Panc1 (cell line): ENCODE results near the gene USP10. TPM values are rescaled to one million over a fixed set of nuclear protein-coding genes. Genes with fewer than 3 reads are reported as not detected.

Experiments
- ATAC-seq: fragments of 200-7000 bp; cut with Tn5 transposase; 2 replicates; pipeline ENCODE4 v1.9.1; 2020; ENCODE audit warnings: mild to moderate bottlenecking, moderate library complexity
- BruUV-seq: library from RNA; stranded (reverse); fragments of 400-500 nt; replicated peaks from 2 replicates; lab custom pipeline; 2021; lab: Mats Ljungman, UMichigan
- CTCF ChIA-PET: fragments of 300-600 bp; sonication (Branson Sonifier 250); formaldehyde crosslinking; loops from one replicate; lab custom pipeline; 2022; ENCODE audit warnings: antibody characterized with exemption; lab: Charles Lee
- POLR2A ChIA-PET: fragments of 300-600 bp; sonication (Branson Sonifier 250); formaldehyde crosslinking; loops from one replicate; lab custom pipeline; 2022; ENCODE audit warnings: antibody characterized with exemption; lab: Charles Lee
- DNase-seq: peaks from one replicate; pipeline ENCODE4 v3.0.0-alpha.2; 2010; ENCODE audit warnings: low read depth, low spot score
- H3K27ac ChIP-seq: 2 replicates; pipeline ENCODE4 v1.5.1; 2011; ENCODE audit warnings: mild to moderate bottlenecking, low read length, inconsistent platforms
- H3K27me3 ChIP-seq: fragments of 200-500 bp; sonication (Bioruptor generic); 2 replicates; pipeline ENCODE4 v1.6.0; 2014; ENCODE audit warnings: low read length, inconsistent platforms; ENCODE audit not compliant: control insufficient read depth, insufficient read depth
- H3K36me3 ChIP-seq: fragments of 200-500 bp; sonication (Bioruptor generic); 2 replicates; pipeline ENCODE4 v1.5.1; 2014; ENCODE audit warnings: inconsistent platforms, mild to moderate bottlenecking, low read length, moderate library complexity; ENCODE audit not compliant: control insufficient read depth, insufficient read depth
- H3K4me1 ChIP-seq: 2 replicates; pipeline ENCODE4 v1.5.1; 2011; ENCODE audit warnings: inconsistent platforms, mild to moderate bottlenecking, low read length, moderate library complexity; ENCODE audit not compliant: control insufficient read depth, insufficient read depth
- H3K4me3 ChIP-seq, 2 experiments: 2 replicates each; pipeline ENCODE4 v1.5.1; 2011 to 2012; ENCODE audit warnings: low read depth in 2 of 2, low read length in 2 of 2, mild to moderate bottlenecking in 2 of 2, inconsistent platforms in 1 of 2, moderate library complexity in 1 of 2
- H3K9me3 ChIP-seq: fragments of 200-500 bp; sonication (Bioruptor generic); 2 replicates; pipeline ENCODE4 v1.5.1; 2014; ENCODE audit warnings: low read depth, mild to moderate bottlenecking, inconsistent platforms, low read length, moderate library complexity; ENCODE audit not compliant: control insufficient read depth, insufficient read depth
- POLR2AphosphoS5 ChIP-seq: IDR thresholded peaks from 2 replicates; pipeline ENCODE4 v1.6.1; 2012; ENCODE audit warnings: mild to moderate bottlenecking, low read depth, low read length, moderate library complexity
- SIN3A ChIP-seq: IDR thresholded peaks from 2 replicates; pipeline ENCODE4 v1.6.1; 2012; ENCODE audit warnings: low read depth, mild to moderate bottlenecking, low read length, moderate library complexity, borderline replicate concordance; ENCODE audit not compliant: insufficient read depth
- TCF7L2 ChIP-seq: IDR thresholded peaks from 2 replicates; pipeline ENCODE4 v1.6.1; 2011; ENCODE audit warnings: mild to moderate bottlenecking, low read depth, low read length, inconsistent platforms
- in situ Hi-C: cut with HindIII; loops from 2 replicates; pipeline ENCODE4 v1.10.0; 2016; ENCODE audit warnings: low sequenced_read_pairs, low pct_unique_long_range_greater_than_20kb
- intact Hi-C: fragments of 100-400 bp; cut with micrococcal nuclease; formaldehyde crosslinking; loops from one replicate; pipeline ENCODE4 v1.10.0; 2022; ENCODE audit not compliant: unreplicated experiment
- total RNA-seq: library from RNA; stranded (reverse); gene quantifications from one replicate; pipeline ENCODE4 v1.2.1, GENCODE V29; 2021; ENCODE audit not compliant: unreplicated experiment
- TF ChIP-seq, protein P1 (sequence below), 2 experiments: IDR thresholded peaks; 2 replicates each; pipeline ENCODE4 v1.6.1; 2011 to 2012; ENCODE audit warnings: low read depth in 2 of 2, control low read depth in 1 of 2, low read length in 1 of 2, mild to moderate bottlenecking in 1 of 2, moderate library complexity in 1 of 2; ENCODE audit not compliant: insufficient read depth in 1 of 2
- TF ChIP-seq, protein P2 (sequence below): fragments of 450-650 bp; IDR thresholded peaks from 2 replicates; pipeline ENCODE4 v1.5.1; 2017; ENCODE audit warnings: mild to moderate bottlenecking

USP10 gene
- total RNA-seq, 1 experiment from 2014 or later = 77.4 TPM

DNA sequence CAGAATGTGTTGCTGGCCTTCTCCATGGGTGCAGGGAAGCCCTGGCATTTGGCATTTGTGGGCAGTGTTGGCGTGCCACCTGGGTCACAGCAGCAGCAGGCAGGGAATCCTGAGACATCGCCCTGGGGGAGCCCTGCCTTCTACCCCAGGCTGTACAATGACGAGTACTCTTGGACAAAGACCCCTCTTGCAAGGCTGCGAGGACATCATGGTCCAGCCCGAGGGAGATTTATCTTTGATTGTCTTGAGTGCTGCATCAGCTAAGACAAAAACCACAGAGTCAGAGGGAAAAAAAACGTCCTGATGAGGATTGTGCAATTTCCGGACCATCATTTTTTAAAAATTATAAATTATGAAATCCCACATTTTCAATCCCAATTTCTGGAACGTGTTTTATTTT, 123.7 kb downstream of the USP10 start:
- POLR2A ChIA-PET = no interaction called here
- CTCF ChIA-PET = no interaction called here
- peaks cover 11% of the 10 kb centered on the region for H3K4me1 ChIP-seq

DNA sequence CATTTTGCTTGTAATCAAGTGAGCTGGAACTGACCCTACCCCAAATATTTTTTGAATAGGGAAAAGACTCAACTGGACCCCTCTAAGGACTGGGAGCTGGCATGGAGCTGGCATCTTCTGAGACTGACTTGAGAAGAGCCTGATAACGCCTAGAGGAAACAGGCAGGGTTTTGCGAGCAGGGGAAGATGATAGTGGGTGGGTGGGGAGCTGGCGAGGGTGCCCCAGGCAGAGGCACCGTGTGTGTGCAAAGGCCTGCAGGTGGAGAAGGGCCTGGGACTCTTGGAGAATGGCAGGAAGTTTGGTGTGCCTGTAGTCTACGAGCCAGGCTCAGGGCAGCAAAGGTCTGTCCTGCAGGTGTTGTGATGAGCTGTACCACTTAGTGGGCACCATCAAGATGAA, 124.1 kb downstream of the USP10 start:
- H3K36me3 ChIP-seq = no peaks in the 10 kb centered on the region
- no peaks in the 10 kb centered on the region for H3K9me3 ChIP-seq
- no peaks in the 10 kb centered on the region for H3K27me3 ChIP-seq
- peaks cover 11% of the 10 kb centered on the region for H3K4me1 ChIP-seq
- in situ Hi-C loops (no loop called here), intact Hi-C loops (no loop called here)
- no peak overlapping the region for H3K27ac ChIP-seq
- TF ChIP-seq POLR2AphosphoS5 (no peak), TCF7L2 (no peak), SIN3A (no peak)
- TF ChIP-seq, protein P1, sequence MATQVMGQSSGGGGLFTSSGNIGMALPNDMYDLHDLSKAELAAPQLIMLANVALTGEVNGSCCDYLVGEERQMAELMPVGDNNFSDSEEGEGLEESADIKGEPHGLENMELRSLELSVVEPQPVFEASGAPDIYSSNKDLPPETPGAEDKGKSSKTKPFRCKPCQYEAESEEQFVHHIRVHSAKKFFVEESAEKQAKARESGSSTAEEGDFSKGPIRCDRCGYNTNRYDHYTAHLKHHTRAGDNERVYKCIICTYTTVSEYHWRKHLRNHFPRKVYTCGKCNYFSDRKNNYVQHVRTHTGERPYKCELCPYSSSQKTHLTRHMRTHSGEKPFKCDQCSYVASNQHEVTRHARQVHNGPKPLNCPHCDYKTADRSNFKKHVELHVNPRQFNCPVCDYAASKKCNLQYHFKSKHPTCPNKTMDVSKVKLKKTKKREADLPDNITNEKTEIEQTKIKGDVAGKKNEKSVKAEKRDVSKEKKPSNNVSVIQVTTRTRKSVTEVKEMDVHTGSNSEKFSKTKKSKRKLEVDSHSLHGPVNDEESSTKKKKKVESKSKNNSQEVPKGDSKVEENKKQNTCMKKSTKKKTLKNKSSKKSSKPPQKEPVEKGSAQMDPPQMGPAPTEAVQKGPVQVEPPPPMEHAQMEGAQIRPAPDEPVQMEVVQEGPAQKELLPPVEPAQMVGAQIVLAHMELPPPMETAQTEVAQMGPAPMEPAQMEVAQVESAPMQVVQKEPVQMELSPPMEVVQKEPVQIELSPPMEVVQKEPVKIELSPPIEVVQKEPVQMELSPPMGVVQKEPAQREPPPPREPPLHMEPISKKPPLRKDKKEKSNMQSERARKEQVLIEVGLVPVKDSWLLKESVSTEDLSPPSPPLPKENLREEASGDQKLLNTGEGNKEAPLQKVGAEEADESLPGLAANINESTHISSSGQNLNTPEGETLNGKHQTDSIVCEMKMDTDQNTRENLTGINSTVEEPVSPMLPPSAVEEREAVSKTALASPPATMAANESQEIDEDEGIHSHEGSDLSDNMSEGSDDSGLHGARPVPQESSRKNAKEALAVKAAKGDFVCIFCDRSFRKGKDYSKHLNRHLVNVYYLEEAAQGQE (IDR thresholded peaks at IDR 0.05; ENCODE audit: insufficient read depth in 1 of 2, low read depth in 2 of 2, low read length in 1 of 2) = no peak
- TF ChIP-seq, protein P2, sequence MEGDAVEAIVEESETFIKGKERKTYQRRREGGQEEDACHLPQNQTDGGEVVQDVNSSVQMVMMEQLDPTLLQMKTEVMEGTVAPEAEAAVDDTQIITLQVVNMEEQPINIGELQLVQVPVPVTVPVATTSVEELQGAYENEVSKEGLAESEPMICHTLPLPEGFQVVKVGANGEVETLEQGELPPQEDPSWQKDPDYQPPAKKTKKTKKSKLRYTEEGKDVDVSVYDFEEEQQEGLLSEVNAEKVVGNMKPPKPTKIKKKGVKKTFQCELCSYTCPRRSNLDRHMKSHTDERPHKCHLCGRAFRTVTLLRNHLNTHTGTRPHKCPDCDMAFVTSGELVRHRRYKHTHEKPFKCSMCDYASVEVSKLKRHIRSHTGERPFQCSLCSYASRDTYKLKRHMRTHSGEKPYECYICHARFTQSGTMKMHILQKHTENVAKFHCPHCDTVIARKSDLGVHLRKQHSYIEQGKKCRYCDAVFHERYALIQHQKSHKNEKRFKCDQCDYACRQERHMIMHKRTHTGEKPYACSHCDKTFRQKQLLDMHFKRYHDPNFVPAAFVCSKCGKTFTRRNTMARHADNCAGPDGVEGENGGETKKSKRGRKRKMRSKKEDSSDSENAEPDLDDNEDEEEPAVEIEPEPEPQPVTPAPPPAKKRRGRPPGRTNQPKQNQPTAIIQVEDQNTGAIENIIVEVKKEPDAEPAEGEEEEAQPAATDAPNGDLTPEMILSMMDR = no peak
- ChIA-PET POLR2A (no interaction called here), CTCF (no interaction called here)
- DNase-seq = no peak
- no TSS peak for BruUV-seq
- no peak overlapping the region for H3K4me3 ChIP-seq
- ATAC-seq = no peak

More for the DNA sequence above, 123.7 kb downstream of the USP10 start:
- H3K27me3 ChIP-seq = no peaks in the 10 kb centered on the region
- H3K4me3 ChIP-seq = no peak overlapping the region
- H3K36me3 ChIP-seq = no peaks in the 10 kb centered on the region
- no peaks in the 10 kb centered on the region for H3K9me3 ChIP-seq
- DNase-seq = no peak
- ATAC-seq = no peak
- TF ChIP-seq TCF7L2 (no peak), SIN3A (no peak), POLR2AphosphoS5 (no peak)
- TF ChIP-seq, protein P1 (IDR thresholded peaks at IDR 0.05; ENCODE audit: insufficient read depth in 1 of 2, low read depth in 2 of 2, low read length in 1 of 2) = no peak
- TF ChIP-seq, protein P2 = no peak
- intact Hi-C loops = no loop called here
- no peak overlapping the region for H3K27ac ChIP-seq
- no TSS peak for BruUV-seq
- in situ Hi-C loops = no loop called here
